NK-92 (cell line): ENCODE data around the gene AFAP1.

Experiments used
- DNase-seq: peaks from one replicate; lab custom pipeline; 2025; ENCODE audit not compliant: unreplicated experiment; lab: John Stamatoyannopoulos, UW

Gene AFAP1

DNA sequence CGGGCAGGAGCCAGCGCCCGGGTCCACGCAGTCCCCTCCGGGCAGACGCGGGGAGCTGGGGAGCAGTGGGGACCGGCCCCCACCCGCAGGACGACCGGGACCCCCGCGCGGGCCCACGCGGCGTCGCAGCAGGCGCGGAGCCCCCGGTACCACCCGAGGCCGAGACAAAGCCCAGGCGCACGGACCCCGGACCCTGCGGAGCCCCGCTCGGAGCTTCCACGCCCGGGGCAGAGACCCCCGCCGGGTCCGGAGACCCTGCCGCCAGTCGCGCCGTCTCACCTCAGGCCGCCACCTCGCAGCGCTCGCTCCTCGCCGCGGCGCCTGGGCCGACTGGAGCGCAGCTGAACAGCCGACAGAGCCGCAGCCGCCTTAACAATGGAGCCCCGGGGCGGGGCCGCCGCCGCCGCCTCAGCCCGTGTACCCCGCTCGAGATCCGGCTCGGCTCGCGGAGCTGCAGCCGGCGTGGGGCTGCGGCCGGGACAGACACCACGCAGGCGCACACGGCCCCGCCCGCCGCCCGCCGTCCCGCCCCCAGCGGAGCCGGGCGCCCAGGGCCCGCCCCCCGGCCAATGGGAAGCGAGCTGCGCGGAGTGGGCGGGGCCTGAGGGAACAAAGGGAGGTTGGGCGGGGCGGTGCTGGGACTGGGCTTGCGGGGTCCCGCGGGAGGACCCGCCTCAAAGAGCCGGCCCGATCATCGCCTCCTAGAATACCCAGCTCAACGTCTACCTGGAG lies at the start of gene AFAP1:
Gene AFAP1, minus strand, starts transcription at position 485 of the 732 bp plus-strand sequence. CDS start 67,783 bp downstream, outside the sequence.
- no peak for DNase-seq

DNA sequence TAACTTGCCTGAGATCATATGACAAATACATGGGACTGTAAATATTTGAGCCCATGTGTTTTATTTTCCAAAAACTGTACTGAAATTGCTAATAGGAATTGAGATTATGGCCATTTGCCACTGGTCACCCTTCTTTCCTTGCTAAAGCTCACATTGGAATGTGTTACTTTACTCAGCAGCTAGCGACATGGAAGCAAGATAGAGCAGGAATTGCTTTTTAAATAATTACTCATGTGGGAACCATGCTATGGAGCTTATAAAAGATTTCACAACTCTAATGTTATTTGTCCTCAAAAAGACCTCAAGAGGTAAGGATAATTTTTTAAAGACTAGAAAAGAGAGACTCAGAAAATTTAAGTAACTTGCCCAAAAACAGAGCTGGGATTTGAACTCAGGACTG lies 48.8 kb upstream of the AFAP1 start:
- DNase-seq, result no peak

DNA sequence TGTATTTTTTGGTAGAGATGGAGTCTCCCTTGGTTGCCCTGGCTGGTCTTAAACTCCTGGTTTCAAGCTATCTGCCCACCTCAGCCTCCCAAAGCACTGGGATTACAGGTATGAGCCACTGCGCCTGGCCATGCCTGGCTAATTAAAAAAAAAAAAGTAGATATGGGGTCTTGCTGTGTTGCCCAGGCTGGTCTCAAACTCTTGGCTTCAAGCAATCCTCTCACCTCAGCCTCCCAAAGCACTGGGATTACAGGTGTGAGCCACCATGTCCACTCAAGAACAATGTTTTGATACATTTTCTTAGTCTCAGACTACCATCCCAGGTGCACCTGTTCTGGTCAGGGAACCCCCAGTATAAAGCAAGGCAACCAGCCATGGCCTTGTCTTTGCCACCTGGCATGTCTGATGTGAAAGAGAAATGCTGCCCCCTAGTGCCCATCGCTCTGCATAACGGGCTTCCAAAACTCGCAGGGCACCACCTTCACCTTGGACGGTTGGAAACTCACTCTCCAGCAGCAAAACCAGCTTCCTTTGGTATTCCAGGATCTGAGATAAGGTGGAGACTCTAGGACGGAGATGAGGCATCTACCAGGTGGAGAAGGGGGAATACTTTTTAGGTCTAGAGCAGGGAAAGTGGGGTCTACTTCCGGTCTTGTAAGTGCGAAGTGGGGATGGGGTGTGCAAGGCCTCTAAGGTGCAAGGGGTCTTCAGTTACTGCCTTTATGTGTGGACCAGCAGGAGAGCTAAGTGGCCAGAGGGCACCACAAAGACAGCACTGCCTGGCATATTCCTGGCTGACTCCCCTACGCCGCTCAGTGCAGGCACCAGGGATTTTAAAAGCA lies 47.7 kb upstream of the AFAP1 start:
- no peak for DNase-seq

GRCh38 chr4:7985891-7986441 lies 46.3 kb upstream of the AFAP1 start:
- DNase-seq, result no peak

GRCh38 chr4:7985072-7985471 lies 45.4 kb upstream of the AFAP1 start:
- no peak for DNase-seq

- no peak for DNase-seq
Measured at GRCh38 chr4:7984286-7984925, 44.7 kb upstream of the AFAP1 start.

- no peak for DNase-seq
Measured at GRCh38 chr4:7983296-7983695, 43.6 kb upstream of the AFAP1 start.

GRCh38 chr4:7981738-7982394 lies 42.2 kb upstream of the AFAP1 start:
- DNase-seq, result no peak

GRCh38 chr4:7980036-7980435 lies 40.4 kb upstream of the AFAP1 start:
- no peak for DNase-seq

- no peak for DNase-seq
Measured at GRCh38 chr4:7979652-7979968, 39.9 kb upstream of the AFAP1 start.

DNA sequence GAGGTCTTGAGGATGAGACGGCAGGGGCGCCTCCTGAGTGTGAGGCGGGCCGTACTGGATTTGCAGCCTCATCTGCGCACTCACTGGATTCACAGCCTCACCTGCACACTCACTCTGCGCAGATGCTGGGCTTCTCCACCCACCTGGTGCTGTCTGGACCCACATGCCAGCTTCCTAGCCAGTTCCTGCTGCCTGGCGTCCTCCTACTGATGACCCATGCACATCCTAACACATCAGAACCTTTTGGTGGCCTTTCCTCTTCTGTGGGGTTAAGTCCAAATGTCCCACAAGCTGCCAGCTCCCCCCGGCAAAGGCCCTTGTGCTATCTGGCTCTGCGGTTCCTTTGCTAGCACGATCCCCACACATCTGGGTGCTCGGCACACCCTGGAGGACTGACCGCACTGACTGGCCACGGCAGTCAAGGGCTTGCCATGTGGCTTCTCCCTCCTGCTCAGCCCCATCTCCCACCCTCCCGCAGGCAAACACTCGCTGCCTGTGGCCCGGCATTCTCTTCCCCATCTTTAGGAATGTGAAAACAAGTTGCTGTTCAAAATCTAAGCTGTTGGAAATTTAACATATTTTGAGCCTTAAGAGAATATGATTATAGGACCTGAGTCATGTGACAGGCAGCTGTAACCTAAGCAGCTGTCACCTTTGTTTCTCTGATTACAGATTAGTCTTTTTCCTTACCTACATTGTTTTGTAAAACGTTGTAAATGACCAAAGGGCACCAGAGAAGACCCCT lies 39.4 kb upstream of the AFAP1 start:
- DNase-seq, result no peak

DNA sequence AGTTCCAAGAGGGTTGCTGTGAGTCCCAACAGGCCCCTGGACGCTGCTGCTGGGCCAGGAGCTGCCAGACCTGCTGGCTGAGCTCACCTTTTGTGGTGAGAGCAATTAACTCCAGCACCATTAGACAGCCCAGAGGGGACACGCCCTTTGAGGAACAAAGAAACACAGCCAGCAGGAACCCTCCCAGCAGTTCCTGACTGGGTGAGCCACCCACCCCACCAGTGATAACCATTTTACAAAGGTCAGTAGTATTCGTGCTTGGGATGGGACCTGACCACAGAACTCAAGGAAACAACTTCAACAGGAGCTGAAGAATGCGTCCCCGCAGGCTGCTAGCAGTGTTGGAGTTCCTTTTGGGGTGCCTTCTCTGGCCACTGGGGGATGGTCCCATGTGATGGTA lies 38.8 kb upstream of the AFAP1 start:
- DNase-seq, result no peak

- no peak for DNase-seq
Measured at GRCh38 chr4:7976634-7977033, 37.0 kb upstream of the AFAP1 start.

DNA sequence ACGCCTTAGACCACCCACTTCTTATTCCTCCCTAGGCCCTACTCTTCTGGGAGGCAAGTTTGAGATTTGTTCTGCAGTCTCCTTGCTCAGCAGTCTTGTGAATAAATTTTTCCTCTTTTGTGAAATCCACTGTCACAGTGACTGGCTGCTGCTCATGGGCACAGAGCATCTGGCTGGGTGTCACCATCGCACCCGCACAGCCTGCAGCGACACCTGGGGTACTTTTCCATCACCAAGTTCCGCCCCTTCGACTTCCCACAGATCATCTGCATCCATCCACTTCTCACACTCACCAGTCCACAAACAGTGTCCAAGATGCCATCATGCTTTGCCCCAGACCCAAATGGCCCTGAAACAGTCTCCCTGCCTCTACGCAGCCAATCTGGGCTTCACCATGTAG lies 36.4 kb upstream of the AFAP1 start:
- DNase-seq, result no peak

DNA sequence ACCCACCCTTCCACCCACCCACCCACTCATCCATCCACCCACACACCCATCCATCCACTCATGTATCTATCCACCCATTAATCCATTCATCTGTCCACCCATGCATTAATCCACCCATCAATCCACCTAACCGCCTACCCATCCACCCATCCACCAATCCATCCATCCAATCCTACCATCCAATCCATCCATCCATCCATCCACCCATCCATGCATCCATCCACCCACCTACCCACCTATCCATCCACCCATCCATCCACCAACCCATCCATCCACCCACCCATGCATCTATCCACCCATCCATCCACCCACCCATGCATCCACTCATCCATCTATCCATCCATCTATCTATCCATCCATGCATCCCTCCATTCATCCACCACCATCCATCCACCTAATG lies 34.8 kb upstream of the AFAP1 start:
- DNase-seq, result no peak

- no peak for DNase-seq
Measured at GRCh38 chr4:7973545-7973981, 33.9 kb upstream of the AFAP1 start.

DNA sequence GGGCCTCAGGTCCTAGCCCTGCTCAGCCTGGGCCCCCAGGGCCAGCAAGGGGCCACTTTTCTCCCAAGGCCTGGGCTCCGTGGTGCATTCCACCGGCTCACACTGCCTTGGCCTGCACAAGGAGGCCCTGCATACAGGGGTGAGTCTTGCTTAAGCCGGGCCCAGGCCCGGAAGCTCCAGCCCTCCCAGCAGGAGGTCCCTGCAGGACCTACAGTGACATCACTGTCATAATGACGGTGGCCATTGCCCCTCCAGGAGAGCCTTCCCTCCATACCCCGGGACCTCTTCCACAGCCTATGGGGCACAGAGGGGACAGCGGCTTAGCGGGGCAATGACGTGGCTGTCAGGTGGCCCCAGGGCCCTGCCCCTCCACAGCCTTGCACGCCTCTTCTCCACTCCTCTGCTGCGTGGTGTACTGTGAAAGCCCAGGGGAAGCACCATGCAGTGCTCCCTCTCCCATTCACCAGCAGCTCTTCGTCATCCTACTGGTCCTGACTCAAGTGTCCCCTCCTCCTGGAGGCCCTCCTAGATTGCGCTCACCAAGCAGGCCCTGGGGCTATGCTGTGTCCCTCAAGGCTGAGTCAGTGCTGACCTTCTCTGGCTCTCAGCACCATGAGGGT lies 32.3 kb upstream of the AFAP1 start:
- DNase-seq, result no peak

DNA sequence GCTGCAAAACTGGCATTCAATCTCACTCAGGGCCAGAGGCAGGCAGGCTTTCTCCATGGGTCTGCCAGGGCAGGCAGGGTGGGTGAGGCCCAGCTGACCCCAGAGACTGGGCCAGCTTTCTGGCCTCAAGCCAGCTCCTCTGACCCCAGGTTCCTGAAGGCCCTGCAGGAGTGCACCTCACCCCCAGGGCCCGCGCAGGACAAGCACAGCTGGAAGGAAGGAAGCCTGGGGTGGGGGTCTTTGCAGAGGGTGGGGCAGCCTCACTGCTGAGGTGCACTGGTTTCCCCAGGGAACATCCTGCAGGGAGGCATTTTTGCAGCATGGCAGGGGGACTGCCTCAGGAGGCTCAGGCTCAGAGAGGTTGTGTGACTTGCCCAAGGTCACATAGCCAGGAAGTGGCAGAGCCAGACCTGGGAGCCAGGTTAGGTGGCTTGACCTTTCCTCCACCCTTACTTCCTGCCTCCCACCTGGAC lies 31.5 kb upstream of the AFAP1 start:
- no peak for DNase-seq

DNA sequence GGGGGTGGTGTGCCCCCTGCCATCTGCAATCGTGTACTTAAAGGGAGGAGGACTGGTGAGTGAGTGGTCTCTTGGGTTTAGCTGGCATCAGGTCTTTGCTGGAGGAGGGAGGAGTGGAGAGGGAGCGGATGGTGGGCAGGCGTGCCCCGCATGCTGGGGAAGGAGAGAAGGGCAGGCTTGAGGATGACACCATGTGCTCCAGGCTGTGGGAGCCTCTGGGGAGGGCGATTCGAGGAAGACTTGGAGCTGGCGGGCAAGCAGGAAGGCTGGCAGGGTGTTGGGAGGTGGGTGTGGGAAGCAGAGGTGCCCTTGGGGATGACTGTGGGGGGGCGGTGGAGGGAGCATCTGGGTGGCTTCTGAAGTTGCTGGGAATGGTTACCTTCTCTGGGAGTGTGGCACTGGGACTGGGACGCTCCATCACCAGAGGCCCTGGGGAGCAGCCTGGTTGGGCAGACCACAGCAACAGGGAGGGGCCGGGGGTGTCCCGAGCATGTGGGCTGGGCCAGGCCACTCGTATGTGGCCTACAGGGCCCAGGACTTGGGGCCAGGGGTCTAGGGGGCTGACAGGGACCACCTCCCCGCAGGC lies 30.8 kb upstream of the AFAP1 start:
- DNase-seq, result no peak
